Vagina (tissue), 2 donors: ENCODE measurements around the gene OS9.

Experiments
- POLR2AphosphoS5 ChIP-seq, 2 donors: sonication (generic); formaldehyde crosslinking; IDR thresholded peaks; one replicate each; pipeline ENCODE4 v1.9.0; 2017; ENCODE audit warnings: antibody characterized with exemption in 2 of 2, mild to moderate bottlenecking in 2 of 2, low read depth in 1 of 2; ENCODE audit not compliant: insufficient read depth in 1 of 2
- TF ChIP-seq, protein P1 (sequence below), 3 experiments: fragments of 450-650 bp in 2 of 3; fragments of 200-600 bp in 1 of 3; sonication (generic) in 1 of 3; IDR thresholded peaks; one replicate each; pipeline ENCODE4 v1.5.1; 2017 to 2019; ENCODE audit warnings: antibody characterized with exemption in 3 of 3, mild to moderate bottlenecking in 2 of 3, moderate library complexity in 2 of 3

DNA sequence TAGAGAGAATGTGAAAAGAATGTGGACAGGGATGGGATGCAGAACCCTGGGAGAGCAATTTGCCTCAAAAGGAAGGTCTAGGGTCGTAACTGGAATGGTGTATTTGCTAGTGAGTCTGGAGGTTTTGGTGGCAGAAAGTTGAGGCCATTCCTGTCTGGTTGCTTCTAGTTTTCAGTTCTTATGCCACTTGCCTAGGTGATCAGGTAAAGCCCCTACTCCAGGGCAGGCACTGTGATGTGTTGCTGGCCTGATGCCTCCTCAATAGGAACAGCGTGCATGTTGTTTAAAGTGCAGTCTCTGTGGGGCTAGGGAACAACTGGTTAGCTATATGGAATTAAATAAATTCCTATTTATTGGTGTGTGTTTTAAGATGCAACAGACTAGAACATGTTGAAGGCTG lies 6.4 kb downstream of the OS9 start:
- no peak for TF ChIP-seq POLR2AphosphoS5 (IDR thresholded peaks at IDR 0.05; ENCODE audit: insufficient read depth in 1 of 2, low read depth in 1 of 2)
- TF ChIP-seq, protein P1, sequence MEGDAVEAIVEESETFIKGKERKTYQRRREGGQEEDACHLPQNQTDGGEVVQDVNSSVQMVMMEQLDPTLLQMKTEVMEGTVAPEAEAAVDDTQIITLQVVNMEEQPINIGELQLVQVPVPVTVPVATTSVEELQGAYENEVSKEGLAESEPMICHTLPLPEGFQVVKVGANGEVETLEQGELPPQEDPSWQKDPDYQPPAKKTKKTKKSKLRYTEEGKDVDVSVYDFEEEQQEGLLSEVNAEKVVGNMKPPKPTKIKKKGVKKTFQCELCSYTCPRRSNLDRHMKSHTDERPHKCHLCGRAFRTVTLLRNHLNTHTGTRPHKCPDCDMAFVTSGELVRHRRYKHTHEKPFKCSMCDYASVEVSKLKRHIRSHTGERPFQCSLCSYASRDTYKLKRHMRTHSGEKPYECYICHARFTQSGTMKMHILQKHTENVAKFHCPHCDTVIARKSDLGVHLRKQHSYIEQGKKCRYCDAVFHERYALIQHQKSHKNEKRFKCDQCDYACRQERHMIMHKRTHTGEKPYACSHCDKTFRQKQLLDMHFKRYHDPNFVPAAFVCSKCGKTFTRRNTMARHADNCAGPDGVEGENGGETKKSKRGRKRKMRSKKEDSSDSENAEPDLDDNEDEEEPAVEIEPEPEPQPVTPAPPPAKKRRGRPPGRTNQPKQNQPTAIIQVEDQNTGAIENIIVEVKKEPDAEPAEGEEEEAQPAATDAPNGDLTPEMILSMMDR (IDR thresholded peaks at IDR 0.05): no peak
